ENCODE measurements around the gene CYP19A1.
A peak's percentile ranks its signal among the peaks of the same experiment; 100 is the strongest.

Gene CYP19A1

DNA sequence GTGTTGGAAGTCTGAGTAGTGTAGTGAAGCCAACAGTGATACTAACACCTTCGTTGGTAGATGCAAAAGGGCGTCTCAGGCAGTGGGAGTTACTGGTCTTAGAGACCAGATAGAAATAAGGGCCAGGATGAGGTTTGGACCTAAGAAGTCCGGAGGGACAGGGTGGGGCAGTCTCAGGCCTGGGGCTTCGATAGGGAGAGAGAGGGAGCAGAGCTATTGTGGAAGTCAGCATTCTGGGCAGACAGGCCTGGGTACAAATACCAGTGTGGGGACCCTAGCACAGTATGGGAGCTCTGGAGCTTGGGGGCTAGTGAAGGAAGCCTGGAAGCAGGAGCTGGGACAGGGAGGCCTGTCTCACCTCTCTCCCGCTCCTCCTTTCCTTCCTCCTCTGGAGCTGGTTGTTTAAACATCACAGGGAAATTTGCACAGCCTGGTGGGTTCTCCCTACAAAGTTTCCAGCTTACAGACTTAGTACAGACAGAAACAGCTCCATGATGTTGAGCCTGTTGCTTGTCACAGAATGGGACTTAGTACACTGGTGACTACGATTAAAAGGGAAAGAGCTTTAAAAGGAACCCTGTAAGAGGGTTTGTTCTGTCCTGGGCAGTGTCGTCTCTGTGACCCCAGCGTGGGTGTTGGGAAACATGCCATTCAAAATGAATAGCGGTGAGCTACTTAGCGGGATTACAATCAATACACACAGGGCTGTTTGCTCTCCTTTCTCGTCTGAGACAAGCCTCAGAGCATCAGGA, 167.3 kb downstream of the CYP19A1 start:
- no peak overlapping the region for H3K4me2 ChIP-seq (ENCODE audit: low read length)
- no peaks in the 10 kb centered on the region for H3K9me3 ChIP-seq (ENCODE audit: insufficient read depth, low read depth, low read length)
- H2BK12ac ChIP-seq (ENCODE audit: low read length), result no peak overlapping the region
- H3K4me3 ChIP-seq (ENCODE audit: low read depth, low read length), result no peak overlapping the region
- no peak overlapping the region for H4K12ac ChIP-seq (ENCODE audit: low read depth, low read length)
- no peak overlapping the region for H3K4ac ChIP-seq (ENCODE audit: low read depth, low read length)
- H3K4me1 ChIP-seq (ENCODE audit: control insufficient read depth in 1 of 2, insufficient read depth in 2 of 2, low read length in 2 of 2), result no peaks in the 10 kb centered on the region
- H3K79me2 ChIP-seq (ENCODE audit: control insufficient read depth, insufficient read depth, low read length, poor library complexity), result no peaks in the 10 kb centered on the region
- H2AK5ac ChIP-seq (ENCODE audit: low read length), result no peak overlapping the region
- no peaks in the 10 kb centered on the region for H3K79me1 ChIP-seq (ENCODE audit: low read length)
- H2BK5ac ChIP-seq (ENCODE audit: low read depth, low read length, poor library complexity), result no peak overlapping the region
- no CpG with 5 or more reads among the region's 11 CpGs for WGBS (ENCODE audit: extremely low coverage, insufficient coverage, insufficient read length)
- DNase-seq, result no peak
- H2BK120ac ChIP-seq (ENCODE audit: insufficient read depth, low read length, poor library complexity), result no peak overlapping the region
- no peaks in the 10 kb centered on the region for H3K27me3 ChIP-seq (ENCODE audit: insufficient read depth, low read length)
- no peak overlapping the region for H3K14ac ChIP-seq (ENCODE audit: low read length)
- no peak overlapping the region for H4K8ac ChIP-seq (ENCODE audit: low read depth, low read length)
- no peak overlapping the region for H3K18ac ChIP-seq (ENCODE audit: low read length)
- H3K27ac ChIP-seq (ENCODE audit: low read depth, low read length), result no peak overlapping the region
- H4K91ac ChIP-seq (ENCODE audit: low read depth, low read length), result no peak overlapping the region
- H3K36me3 ChIP-seq (ENCODE audit: control insufficient read depth in 1 of 2, insufficient read depth in 2 of 2, low read length in 2 of 2), result no peaks in the 10 kb centered on the region
- no peak overlapping the region for H3K9ac ChIP-seq (ENCODE audit: low read length)
- no peak overlapping the region for H2AFZ ChIP-seq (ENCODE audit: insufficient read depth, low read length, poor library complexity)
- no peak overlapping the region for H3K23ac ChIP-seq (ENCODE audit: low read length)

DNA sequence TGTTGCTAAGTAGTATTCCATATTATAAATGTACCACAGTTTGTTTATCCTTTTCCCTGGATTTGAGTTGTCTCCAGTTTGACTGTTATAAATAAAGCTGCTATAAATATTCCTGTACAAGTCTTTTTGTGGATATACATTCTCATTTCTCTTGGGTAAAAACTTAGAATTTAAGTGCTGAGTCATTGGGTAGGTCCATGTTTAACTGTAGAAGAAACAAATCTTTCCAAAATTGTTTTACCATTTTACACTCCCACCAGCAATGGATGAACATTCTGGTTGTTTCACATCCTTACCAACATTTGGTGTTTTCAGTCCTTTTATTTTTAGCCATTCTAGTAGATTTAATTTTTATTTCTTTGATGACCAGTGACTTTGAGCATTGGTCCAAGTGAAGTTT, 169.7 kb downstream of the CYP19A1 start:
- Histone ChIP-seq H3K79me1 (ENCODE audit: low read length) (no peaks in the 10 kb centered on the region), H3K4ac (ENCODE audit: low read depth, low read length) (no peak overlapping the region), H2BK5ac (ENCODE audit: low read depth, low read length, poor library complexity) (no peak overlapping the region), H2BK120ac (ENCODE audit: insufficient read depth, low read length, poor library complexity) (no peak overlapping the region), H2AFZ (ENCODE audit: insufficient read depth, low read length, poor library complexity) (no peak overlapping the region), H3K18ac (ENCODE audit: low read length) (no peak overlapping the region), H3K23ac (ENCODE audit: low read length) (no peak overlapping the region), H3K14ac (ENCODE audit: low read length) (no peak overlapping the region), H3K4me3 (ENCODE audit: low read depth, low read length) (no peak overlapping the region), H3K79me2 (ENCODE audit: control insufficient read depth, insufficient read depth, low read length, poor library complexity) (no peaks in the 10 kb centered on the region), H4K8ac (ENCODE audit: low read depth, low read length) (no peak overlapping the region), H4K12ac (ENCODE audit: low read depth, low read length) (no peak overlapping the region), H3K9me3 (ENCODE audit: insufficient read depth, low read depth, low read length) (no peaks in the 10 kb centered on the region), H2BK12ac (ENCODE audit: low read length) (no peak overlapping the region), H3K4me2 (ENCODE audit: low read length) (no peak overlapping the region), H4K91ac (ENCODE audit: low read depth, low read length) (no peak overlapping the region), H3K9ac (ENCODE audit: low read length) (no peak overlapping the region), H3K27me3 (ENCODE audit: insufficient read depth, low read length) (no peaks in the 10 kb centered on the region), H3K36me3 (ENCODE audit: control insufficient read depth in 1 of 2, insufficient read depth in 2 of 2, low read length in 2 of 2) (no peaks in the 10 kb centered on the region), H3K27ac (ENCODE audit: low read depth, low read length) (no peak overlapping the region), H2AK5ac (ENCODE audit: low read length) (no peak overlapping the region), H3K4me1 (ENCODE audit: control insufficient read depth in 1 of 2, insufficient read depth in 2 of 2, low read length in 2 of 2) (peaks cover 3 to 5% of the 10 kb centered on the region in 2 experiments)
- no peak for DNase-seq

DNA sequence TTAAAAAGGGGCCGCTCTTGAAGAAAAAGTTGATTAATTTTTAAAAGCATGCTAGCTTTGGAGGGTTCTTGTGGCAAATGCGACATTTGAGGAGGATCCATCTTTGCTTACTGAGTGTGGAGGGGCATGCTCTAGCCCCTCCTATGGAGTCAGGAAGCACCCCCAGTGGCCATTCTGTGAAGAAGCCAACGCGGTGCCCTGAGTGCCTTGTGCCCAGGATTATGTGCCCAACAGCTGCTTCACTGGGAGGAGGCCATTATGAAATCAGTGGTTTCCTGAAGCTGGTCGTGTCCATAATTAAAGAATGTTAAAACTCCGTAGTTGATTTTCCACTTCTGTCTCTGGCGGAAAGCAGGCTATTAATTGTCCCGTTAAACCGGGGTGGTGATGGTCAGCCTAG, 174.6 kb downstream of the CYP19A1 start:
- Histone ChIP-seq H3K9ac (ENCODE audit: low read length) (no peak overlapping the region), H3K9me3 (ENCODE audit: insufficient read depth, low read depth, low read length) (peaks cover 1% of the 10 kb centered on the region), H3K79me2 (ENCODE audit: control insufficient read depth, insufficient read depth, low read length, poor library complexity) (no peaks in the 10 kb centered on the region), H3K79me1 (ENCODE audit: low read length) (no peaks in the 10 kb centered on the region), H3K4me2 (ENCODE audit: low read length) (no peak overlapping the region), H3K14ac (ENCODE audit: low read length) (peak overlapping the region; percentile 25), H4K8ac (ENCODE audit: low read depth, low read length) (peak overlapping the region; percentile 32), H3K27me3 (ENCODE audit: insufficient read depth, low read length) (no peaks in the 10 kb centered on the region), H3K36me3 (ENCODE audit: control insufficient read depth in 1 of 2, insufficient read depth in 2 of 2, low read length in 2 of 2) (no peaks in the 10 kb centered on the region), H2BK12ac (ENCODE audit: low read length) (peak overlapping the region; percentile 88), H2AFZ (ENCODE audit: insufficient read depth, low read length, poor library complexity) (no peak overlapping the region), H4K91ac (ENCODE audit: low read depth, low read length) (peak overlapping the region; percentile 68), H2BK120ac (ENCODE audit: insufficient read depth, low read length, poor library complexity) (no peak overlapping the region), H4K12ac (ENCODE audit: low read depth, low read length) (no peak overlapping the region), H3K23ac (ENCODE audit: low read length) (no peak overlapping the region), H3K18ac (ENCODE audit: low read length) (no peak overlapping the region), H3K4me1 (ENCODE audit: control insufficient read depth in 1 of 2, insufficient read depth in 2 of 2, low read length in 2 of 2) (peaks cover 3 to 9% of the 10 kb centered on the region in 2 experiments), H2BK5ac (ENCODE audit: low read depth, low read length, poor library complexity) (peak overlapping the region; percentile 45), H3K4me3 (ENCODE audit: low read depth, low read length) (no peak overlapping the region), H3K27ac (ENCODE audit: low read depth, low read length) (no peak overlapping the region), H2AK5ac (ENCODE audit: low read length) (peak overlapping the region; percentile 71), H3K4ac (ENCODE audit: low read depth, low read length) (no peak overlapping the region)
- no CpG with 5 or more reads among the region's 9 CpGs for WGBS (ENCODE audit: extremely low coverage, insufficient coverage, insufficient read length)
- no peak for DNase-seq

DNA sequence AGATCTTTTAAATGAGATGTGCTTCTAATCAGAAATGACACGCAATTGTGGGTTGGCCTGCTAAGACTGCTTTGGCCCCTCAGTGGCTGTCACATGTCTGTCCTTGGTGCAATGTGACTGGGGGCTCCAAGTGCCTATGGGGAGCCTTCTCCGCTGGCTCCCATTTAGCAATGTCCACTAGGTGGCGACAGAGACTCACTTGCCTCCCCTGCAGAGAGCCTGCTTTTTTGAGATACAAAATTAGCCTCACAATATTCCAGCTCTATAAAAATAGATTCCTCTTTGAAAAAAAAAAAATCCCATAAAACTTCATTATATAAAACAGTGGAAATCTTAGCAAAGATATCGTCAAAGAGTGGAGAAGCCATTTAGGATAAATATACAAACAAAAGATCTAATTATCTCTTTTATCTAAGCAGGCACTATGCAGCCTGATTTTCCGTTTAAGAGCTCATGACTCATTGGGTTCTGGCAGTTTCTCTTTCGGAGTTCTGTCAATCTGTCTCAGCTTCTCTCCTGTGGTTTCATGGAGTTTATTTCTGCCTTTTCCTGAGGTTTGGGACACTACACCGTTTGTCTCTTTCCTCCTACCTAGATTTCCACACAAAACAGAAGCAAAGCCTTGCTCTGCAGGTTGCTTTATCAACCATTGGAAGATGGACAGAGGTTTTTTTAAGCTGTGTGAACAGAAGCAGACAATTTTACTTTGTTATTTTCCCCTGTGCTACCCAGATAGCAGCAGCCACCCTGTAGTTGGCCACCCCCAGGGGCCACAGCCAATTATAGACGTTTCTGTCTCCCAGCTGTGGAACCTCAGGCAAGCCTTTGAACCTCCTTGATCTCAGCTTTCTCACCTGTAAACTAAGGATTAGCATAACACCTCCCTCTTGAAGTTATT, 175.3 kb downstream of the CYP19A1 start:
- peak overlapping the region; percentile 52 for H3K4me2 ChIP-seq (ENCODE audit: low read length)
- no peak overlapping the region for H3K4ac ChIP-seq (ENCODE audit: low read depth, low read length)
- no CpG with 5 or more reads among the region's 8 CpGs for WGBS (ENCODE audit: extremely low coverage, insufficient coverage, insufficient read length)
- H3K4me1 ChIP-seq (ENCODE audit: control insufficient read depth in 1 of 2, insufficient read depth in 2 of 2, low read length in 2 of 2), result peaks cover 3 to 9% of the 10 kb centered on the region in 2 experiments
- no peak overlapping the region for H2BK120ac ChIP-seq (ENCODE audit: insufficient read depth, low read length, poor library complexity)
- H4K91ac ChIP-seq (ENCODE audit: low read depth, low read length), result no peak overlapping the region
- H3K27me3 ChIP-seq (ENCODE audit: insufficient read depth, low read length), result no peaks in the 10 kb centered on the region
- no peak overlapping the region for H4K12ac ChIP-seq (ENCODE audit: low read depth, low read length)
- no peak overlapping the region for H3K23ac ChIP-seq (ENCODE audit: low read length)
- no peak overlapping the region for H3K9ac ChIP-seq (ENCODE audit: low read length)
- H3K9me3 ChIP-seq (ENCODE audit: insufficient read depth, low read depth, low read length), result peaks cover 3% of the 10 kb centered on the region
- no peaks in the 10 kb centered on the region for H3K36me3 ChIP-seq (ENCODE audit: control insufficient read depth in 1 of 2, insufficient read depth in 2 of 2, low read length in 2 of 2)
- H3K27ac ChIP-seq (ENCODE audit: low read depth, low read length), result peak overlapping the region; percentile 46
- no peak overlapping the region for H2AFZ ChIP-seq (ENCODE audit: insufficient read depth, low read length, poor library complexity)
- no peak overlapping the region for H3K4me3 ChIP-seq (ENCODE audit: low read depth, low read length)
- no peaks in the 10 kb centered on the region for H3K79me2 ChIP-seq (ENCODE audit: control insufficient read depth, insufficient read depth, low read length, poor library complexity)
- H2BK5ac ChIP-seq (ENCODE audit: low read depth, low read length, poor library complexity), result no peak overlapping the region
- H2BK12ac ChIP-seq (ENCODE audit: low read length), result no peak overlapping the region
- H3K79me1 ChIP-seq (ENCODE audit: low read length), result no peaks in the 10 kb centered on the region
- no peak overlapping the region for H3K18ac ChIP-seq (ENCODE audit: low read length)
- H2AK5ac ChIP-seq (ENCODE audit: low read length), result no peak overlapping the region
- peak; percentile 57 to 86 for DNase-seq
- no peak overlapping the region for H3K14ac ChIP-seq (ENCODE audit: low read length)
- H4K8ac ChIP-seq (ENCODE audit: low read depth, low read length), result no peak overlapping the region

Data from trophoblast cell (in vitro differentiated cells and primary cell).